GM21576 (cell line): ENCODE data around the gene CABYR.
A peak's percentile ranks its signal among the peaks of the same experiment; 100 is the strongest.
"Not testable (repeated sequence)": the region's sequence is repeated elsewhere in the genome, so short reads cannot be mapped to it uniquely, and the experiment has no call there.

Experiments used
- ATAC-seq: cut with Tn5 transposase; IDR thresholded peaks from one replicate; pipeline ENCODE4 v1.9.1; 2021; ENCODE audit warnings: mild to moderate bottlenecking, moderate library complexity; ENCODE audit not compliant: unreplicated experiment

The CABYR gene

DNA sequence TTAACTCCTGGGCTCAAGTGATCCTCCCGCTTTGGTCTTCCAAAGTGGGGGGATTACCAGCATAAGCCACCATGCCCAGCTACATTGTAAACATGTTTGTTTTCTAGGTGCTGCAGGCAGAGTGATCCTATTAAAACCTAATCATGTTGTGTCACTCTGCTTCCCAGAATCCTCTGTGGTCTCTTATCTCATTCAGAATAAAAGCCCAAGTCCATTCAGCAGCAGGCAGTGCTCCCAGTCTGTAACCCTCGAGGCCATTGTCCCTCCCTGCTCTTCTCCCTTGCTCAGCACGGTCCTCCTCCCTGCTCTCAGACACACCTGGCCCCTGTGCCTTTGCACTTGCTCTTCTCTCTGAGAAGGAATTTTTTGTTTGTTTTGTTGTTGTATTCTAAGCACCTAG lies 11.1 kb upstream of the CABYR start:
- ATAC-seq, result no peak

DNA sequence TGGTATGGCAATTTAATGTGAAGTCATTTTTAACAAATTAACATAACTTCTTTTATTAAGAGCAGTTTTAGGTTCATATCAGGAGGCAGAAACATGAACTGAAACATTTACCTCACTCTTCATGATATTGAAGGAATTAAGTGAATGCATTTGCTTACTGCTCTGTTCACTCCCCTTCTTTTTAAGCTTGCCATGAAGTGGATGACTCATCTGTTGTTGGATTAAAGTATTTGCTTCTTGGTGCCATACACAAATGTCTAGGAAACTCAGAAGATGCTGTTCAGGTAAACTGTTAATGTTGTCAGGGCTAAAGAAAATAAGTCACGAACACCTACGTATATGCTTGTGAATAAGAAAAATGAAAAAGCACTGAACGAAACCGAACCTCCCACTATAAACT lies 10.2 kb upstream of the CABYR start:
- ATAC-seq, result no peak

DNA sequence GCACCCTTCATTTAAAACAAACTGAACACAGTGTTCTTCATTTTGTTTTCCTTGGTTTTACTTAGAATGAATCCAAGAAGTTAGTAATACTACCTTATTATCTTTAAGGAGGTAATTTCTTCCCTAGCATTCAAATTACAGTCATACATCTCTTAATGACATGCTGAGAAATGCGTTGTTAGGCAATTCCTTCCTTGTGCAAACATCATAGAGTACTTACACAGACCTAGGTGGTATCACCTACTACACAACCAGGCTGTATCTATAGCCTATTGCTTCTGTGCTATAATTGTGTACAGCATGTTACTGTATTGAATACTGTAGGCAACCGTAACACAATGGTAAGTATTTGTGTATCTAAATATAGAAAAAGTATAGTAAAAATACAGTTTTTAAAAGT lies 8.4 kb upstream of the CABYR start:
- ATAC-seq, result no peak

DNA sequence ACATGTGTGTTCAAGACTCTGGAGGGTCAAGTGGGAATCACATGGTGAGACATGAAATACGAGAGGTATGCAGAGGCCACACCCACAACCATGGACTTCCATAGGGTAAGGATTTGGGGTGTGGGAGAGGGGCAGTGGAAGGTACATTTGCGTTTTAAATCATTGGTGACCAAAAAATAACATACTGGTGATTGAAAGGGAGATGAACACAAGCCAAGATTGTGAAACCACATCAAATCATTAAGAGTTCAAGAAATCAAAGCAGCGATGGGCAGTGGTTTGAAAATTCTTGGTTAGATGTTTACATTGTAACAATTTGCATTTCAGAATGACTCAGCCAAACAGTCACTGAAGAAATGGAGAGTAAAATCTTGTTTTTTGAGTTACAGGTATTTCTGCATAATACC lies 1.9 kb upstream of the CABYR start:
- ATAC-seq, result no peak

DNA sequence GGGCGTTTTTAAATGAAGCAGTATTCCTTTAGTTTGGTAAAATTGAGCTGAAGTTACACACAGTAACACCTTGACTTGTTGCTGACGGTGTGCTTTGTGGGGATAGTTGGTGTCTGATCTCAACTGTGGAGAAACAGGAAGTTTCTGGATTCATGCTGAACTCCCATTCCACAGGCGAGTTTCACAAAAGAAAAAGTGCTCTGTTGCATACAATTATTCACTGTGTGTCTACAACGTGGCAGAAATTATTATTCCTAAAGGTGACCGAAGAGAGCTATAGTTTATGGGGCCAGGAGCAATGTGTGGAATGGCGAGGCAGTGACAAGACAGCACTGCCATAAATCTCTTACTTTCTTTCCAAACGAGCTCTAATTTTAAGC lies 463 bp upstream of the CABYR start:
- no peak for ATAC-seq

DNA sequence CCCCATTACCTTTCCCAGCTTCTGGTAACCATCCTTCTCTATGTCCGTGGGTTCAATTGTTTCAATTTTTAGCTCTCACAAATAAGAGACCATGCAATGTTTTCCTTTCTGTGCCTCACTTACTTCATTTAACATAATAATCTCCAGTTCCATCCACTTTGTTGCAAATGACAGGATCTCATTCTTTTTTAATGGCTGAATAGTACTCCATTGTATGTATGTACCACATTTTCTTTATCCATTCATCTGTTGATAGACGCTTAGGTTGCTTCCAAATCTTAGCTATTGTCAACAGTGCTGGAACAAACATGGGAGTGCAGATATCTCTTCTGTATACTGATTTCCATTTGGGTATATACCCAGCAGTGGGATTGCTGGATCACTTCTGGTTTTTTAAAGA lies 1.8 kb downstream of the CABYR start:
- no peak for ATAC-seq

DNA sequence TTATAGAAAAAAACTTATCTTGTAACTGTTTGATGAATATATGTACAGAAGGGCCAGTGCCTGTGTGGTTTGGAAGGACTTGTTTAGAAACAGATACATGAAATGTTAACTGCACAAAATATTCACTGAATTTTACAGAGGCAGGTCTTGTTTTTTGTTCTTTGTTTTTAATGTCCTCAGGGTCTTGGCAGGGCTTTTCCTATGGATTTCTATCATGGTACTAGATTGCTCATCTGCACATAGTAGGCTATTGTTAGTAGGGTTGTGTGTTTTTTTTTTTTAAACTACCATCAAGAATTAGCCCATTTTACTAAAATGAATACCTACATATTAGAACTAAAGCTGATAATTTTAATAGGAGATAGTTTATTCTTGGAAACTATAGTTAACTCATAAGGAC lies 3.5 kb downstream of the CABYR start:
- ATAC-seq, result no peak

DNA sequence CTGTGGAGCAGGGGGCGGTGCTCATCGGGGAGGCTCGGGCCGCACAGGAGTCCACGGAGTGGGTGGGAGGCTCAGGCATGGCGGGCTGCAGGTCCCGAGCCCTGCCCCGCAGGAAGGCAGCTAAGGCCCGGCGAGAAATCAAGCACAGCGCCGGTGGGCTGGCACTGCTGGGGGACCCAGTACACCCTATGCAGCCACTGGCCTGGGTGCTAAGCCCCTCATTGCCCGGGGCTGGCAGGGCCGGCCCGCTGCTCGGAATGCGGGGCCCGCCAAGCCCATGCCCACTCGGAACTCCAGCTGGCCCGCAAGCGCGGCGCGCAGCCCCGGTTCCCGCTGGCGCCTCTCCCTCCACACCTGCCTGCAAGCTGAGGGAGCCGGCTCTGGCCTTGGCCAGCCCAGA lies 10.7 kb downstream of the CABYR start:
- not testable (repeated sequence) for ATAC-seq

DNA sequence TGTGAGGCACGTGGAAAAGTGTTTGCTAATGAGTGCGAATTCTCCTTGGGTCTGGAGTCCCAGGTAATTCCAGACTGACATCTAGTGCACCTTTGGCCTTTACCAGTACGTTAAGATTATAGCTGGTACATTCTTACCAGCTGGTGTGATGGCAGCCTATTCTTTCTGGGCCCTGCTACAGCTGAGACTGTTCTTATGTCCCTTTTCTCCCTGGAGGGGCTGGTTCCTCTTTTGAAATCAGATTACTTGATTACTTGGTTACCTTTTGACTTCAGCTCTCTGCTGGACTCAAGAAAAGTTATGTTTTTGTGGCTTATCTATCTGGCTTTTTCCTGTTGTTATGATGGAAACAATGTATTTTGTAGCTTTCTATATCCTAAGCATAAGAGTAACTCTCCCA lies 14.5 kb downstream of the CABYR start:
- no peak for ATAC-seq

DNA sequence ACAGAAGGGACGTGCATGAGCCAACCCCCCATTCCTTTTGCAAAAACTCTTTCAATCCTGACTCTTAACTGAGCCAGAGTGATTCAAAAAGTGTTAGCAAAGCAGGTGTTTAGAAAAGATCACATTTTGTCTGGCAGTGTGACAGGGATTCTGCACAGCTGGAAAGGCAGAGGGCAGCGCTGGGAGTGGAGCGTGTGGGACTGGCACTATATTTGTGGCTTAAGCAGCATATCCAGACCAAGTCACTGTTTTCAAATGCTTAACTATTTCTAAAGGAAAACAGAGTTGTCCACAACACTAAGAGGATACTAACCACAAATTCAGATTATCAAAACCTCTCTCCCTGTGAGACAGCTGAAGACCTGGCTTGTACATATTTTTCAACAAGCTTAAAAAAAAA lies 19.0 kb downstream of the CABYR start:
- ATAC-seq, result no peak

DNA sequence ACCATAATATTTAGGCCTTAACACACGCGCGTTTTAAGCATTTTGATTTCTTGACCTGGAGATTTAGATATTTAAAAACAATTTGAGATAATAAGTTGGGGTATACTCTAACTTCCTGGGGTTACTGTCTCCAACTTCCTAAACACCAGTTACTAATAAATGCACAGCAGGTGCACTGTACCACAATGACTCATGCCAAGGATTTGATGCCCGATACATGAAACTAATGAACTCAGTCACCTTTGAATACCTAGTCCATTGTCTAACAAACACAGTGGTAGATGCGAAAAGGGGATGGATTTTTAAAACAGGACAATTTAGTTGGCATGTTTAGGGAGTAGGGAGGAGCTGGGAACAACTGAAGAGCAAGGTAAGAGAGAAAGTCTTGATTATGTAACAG lies 21.2 kb downstream of the CABYR start:
- no peak for ATAC-seq

DNA sequence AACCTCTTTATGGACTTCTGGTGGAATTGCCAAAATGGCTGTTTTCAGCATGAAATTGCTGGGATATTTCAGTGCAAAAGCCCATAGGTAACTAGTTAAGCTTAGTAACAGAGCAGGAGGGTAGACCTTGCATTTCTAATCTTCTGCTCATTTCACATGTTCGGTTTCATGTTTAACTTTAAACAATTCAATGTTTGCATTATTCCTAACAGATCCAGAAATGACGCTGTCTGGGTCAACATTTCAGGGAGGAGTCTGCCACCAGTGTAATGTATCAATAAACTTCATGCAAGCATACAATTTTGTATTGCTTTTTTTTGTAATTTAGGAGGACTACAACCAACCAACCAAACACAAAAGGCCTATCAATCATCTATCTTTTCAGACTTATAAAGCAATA lies 22.4 kb downstream of the CABYR start:
- no peak for ATAC-seq

DNA sequence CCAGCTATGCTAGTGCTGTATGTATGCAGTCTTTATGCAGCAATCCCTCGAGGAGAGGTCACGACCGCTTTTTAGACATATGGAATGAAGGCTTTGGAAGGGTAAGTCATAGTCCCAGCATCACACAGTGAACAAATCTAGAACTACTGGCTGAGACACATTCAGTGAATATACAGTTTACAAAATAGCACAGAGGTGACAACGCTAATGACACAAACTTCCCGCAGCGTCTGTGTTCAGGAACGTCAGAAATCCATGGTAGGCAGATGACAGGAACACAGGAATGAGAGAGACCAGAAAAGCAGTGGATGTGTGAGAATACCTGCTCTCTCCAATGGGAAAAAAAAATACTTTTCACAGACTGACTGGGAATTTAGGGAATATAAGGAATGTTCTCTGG lies 29.6 kb downstream of the CABYR start:
- ATAC-seq, result no peak

DNA sequence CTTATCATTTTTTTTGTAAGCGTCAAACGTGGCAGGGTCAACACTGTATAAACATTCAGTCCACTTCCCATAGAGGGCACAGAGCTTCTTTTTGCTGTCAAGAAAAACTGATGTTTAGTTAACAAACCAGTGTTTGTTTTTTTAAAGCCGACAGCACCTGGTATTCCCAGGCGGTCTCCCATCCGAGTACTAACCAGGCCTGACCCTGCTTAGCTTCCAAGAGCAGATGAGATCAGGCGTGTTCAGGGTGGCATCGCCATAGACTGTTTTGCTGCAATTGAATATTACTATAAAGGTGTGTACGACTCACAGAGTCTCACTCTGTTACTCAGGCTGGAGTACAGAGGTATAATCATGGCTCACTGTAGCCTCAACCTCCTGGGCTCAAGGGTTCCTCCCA lies 31.5 kb downstream of the CABYR start:
- no peak for ATAC-seq

DNA sequence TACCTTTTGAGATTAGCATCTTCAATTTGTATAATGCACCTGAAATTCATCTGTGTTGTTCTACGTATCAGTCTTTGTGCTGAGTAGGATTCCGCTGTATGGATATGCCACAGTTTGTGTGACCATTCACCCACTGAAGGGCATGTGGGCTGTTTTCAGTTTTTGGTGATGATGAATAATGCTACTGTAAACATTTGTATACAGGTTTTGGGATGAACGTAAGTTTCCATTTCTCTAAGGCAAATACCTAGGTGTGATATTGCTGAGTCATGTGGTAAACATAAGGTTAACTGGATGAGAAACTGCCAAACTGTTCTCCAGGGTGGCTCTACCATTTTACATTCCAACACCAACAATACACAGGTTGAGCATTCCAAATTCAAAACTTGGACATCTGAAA lies 35.1 kb downstream of the CABYR start:
- no peak for ATAC-seq

DNA sequence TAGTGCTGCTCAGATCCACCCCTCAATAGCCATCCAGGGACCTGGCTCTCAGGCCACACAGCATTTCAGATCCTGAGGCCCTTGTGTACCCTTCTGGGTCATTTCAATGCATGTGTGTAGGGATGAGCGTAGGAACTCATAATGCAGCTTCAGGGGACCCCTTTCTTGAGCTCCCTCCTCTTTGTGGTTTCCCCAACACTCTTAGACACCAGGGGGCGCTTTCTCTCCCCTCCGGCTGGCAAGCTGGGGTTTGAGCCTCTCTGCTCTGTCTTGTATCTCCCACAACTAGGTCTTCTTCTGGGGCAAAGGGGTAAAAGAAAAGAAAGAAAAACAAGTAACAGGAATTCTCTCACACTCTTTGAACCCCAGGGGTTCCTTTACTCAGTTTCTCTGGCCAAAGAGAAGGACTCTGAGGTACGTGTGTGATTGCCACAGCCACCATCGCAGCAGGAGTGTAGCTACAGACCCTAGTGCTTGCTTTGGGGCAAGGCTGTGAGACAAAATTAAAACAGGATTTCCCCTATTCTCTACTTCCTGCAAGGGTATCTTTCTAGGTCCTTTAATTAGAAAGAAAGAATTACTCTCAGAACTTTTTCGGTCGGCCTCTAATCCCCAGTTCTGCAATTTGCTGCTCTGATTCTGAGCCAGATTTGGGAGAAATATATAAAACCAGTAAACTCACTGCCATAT lies 38.0 kb downstream of the CABYR start:
- peak; percentile 88 for ATAC-seq

DNA sequence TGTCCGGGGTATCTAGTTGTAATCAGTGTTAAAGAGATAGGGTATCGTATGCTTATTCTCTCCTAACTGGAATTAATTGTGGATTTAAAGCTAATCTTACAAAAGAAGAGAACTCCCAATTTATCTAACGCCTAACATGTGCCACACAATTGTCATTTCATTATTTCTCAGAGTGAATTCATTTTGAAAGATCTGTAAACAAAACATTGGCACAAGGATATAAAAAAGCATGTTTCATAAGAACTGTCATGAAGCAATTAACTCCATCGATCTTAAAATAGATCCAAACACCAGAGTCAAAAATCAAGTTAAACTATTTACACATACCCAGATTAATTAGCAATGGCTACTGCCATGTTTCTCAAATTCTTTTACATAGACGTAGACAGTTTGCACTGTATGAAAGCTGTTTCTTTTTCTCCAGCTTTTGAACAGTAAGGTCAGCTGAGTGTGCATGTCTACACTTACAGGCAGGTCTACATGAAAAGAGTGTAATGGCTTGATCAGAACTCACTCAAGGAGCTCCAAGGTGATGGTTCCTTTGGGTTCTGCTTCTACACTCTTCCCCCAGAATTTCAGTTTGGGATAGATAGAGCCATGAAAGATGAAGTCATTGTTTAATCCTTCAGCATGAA lies 38.8 kb downstream of the CABYR start:
- no peak for ATAC-seq

DNA sequence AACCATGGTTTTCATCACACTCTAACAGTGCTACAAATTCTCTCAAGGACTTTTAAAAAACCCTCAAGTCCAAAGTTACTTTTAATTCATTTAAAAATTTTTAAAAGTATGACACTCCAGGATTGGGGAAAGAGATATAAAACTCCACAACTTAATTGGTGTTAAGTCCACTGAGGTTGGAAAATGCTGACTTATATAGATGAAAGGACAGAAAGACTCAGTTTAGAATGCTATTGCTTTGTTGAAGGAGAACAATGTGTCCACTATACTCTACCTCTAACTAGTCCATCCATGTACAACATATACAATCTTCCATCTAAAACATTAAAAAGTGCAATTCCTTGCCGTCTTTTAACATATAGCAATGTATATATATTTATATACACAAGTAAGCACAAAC lies 41.2 kb downstream of the CABYR start:
- ATAC-seq, result no peak

DNA sequence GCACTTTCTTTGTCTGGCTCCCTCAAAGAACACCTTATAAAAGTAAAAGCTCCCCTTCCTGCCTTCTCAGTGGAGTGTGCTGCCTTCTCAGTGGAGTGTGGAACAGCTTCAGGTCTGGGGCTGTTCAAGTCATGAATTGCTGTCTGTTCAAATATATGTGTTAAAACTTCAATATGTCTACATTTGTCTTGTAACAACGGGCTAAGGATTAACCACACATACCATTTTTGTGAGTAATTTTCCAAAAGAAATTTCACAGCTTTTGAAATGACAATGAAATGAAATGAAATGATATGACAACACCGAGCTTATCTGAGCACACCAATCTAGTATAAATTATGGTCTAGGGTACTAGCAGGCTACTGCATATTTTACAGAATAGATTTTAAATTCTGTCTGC lies 42.9 kb downstream of the CABYR start:
- ATAC-seq, result no peak

DNA sequence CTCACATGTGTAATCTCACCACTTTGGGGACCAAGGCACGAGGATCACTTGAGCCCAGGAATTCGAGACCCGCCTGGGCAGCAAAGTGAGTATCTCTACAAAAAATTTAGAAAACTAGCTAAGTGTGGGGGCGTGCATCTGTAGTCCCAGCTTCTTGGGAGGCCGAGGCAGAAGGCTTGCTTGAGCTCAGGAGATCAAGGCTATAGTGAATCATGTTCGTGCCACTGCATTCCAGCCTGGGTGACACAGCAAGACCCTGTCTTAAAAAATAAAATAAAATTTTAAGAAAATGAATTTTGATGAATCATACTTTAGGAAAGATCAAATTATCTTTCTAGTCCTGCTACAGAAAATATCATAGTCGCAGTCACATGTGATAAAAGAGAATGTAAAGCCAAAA lies 46.9 kb downstream of the CABYR start:
- ATAC-seq, result no peak

DNA sequence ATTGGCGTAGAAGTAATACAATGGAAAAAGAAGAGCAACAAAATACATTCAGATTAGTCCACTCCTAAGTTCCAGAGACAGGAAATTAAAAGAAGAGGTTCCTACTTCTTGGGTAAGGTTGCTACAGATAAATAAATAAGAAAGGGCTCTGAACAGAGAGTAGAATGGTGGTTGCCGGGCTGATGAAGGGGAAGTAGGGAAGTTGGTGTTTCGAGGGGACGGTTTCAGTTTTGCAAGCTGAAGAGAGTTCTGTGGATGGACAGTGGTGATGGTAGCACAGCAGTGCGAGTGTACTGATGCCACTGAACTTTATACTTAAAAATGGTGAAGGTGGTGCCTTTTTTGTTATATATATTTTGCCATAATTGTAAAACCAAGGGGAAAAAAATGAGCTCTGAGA lies 48.2 kb downstream of the CABYR start:
- peak; percentile 51 for ATAC-seq

DNA sequence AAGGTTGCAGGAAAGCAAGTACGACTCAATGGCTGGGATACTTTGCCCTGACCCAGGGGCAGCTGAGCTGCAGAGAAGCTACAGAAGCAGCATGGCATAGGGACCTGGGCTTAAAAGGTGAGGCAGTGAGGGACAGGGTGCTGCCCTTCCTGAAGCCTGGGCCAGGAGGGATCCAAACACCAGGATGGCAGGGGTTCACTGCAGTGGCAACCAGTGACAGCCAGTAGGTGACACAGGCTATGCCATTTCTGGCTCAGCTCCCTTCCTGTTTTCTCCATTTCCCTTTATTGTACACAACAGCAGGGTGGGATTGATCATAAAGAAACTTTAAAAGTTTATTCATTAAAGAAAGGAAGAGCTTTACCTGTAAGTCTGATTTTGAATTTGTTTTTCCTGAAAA lies 48.8 kb downstream of the CABYR start:
- ATAC-seq, result no peak

DNA sequence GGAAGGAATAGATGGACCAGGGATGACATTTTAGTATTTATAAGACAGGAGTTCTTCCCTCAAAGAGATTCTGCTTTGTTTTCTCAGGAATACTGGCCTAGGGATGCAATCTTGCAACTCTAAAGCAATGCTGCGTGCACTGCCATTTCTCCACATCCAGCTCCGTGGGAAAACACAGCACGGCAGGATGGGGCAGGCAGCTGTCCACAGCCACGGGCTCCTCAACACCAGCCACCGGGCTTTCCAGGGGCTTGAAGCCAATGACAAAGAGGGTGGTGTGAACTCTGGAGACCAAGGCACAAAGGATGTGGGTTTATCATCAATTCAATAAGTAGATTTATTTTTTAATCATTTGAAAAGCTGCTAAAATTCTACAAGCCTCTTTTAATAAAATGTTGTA lies 49.3 kb downstream of the CABYR start:
- ATAC-seq, result no peak
